HG02943 (cell line): ENCODE measurements around the gene AUTS2.
"Not testable (repeated sequence)": the region's sequence is repeated elsewhere in the genome, so short reads cannot be mapped to it uniquely, and the experiment has no call there.

Experiments used
- ATAC-seq: cut with Tn5 transposase; IDR thresholded peaks from one replicate; pipeline ENCODE4 v1.9.1; 2021; ENCODE audit warnings: mild to moderate bottlenecking, low read depth, moderate library complexity; ENCODE audit not compliant: unreplicated experiment

The AUTS2 gene

DNA sequence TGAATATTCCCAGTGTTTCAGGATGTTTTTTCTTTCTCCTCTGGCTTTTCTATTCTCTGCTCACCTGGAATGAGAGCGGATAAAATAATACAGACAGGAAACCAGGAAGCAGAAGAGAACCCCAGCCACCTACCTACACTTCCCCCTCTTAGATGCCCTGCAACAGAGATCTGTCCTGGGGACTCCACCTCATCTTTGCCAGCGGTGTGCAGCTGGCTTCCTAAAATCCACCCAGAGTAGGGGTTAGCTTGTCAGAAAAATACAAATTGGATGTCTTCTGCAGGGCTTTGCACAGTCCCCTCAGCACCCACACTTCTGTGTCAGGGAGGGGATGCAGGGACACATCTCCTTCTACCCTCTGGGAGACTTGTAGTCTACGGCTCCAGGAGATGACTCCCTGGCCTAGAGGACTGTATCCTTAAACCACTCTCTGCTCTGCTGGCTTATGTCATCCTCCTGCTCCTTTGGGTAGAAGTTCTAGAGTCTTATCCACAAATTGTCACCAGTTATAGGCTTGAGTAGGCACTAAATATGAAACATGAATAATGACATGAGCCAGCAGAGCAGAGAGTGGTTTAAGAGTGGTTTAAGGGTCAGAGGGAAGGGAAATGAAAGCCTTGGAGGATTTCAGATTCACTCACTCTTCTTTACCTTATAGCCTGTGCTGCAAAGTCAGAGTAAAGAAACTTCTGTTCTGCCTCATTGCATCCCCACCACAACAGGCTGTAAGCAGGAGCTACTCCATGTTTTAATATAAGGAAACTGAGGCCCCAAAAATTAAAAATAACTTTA lies 749.4 kb downstream of the AUTS2 start:
- no peak for ATAC-seq

- ATAC-seq, result no peak
Observed at GRCh38 chr7:70349031-70349430, 750.8 kb downstream of the AUTS2 start.

DNA sequence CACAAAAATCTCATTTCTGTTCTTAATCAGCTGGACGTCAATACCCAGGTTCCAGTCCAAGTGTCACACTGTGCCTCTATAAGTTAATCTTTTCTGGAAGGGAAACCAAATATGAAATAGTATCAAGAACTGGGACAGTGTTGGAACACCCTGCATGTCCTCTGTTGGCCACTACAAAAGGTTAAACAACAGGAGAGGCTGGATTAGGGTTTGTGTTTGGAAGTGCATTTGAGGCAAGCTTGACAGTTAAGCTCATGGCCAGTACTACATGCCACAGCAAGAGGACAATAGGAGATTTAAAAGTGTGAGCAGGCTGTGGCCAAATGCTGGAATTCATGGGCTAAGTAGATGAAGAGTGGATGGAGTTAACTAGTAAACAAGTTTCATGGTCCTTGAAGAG lies 751.5 kb downstream of the AUTS2 start:
- no peak for ATAC-seq

GRCh38 chr7:70352088-70352487 lies 753.8 kb downstream of the AUTS2 start:
- ATAC-seq, result no peak

- no peak for ATAC-seq
Observed at GRCh38 chr7:70352906-70353305, 754.6 kb downstream of the AUTS2 start.

- no peak for ATAC-seq
Observed at GRCh38 chr7:70353330-70353945, 755.2 kb downstream of the AUTS2 start.

- ATAC-seq, result no peak
Observed at GRCh38 chr7:70353946-70354335, 755.7 kb downstream of the AUTS2 start.

GRCh38 chr7:70354409-70355169 lies 756.3 kb downstream of the AUTS2 start:
- no peak for ATAC-seq

GRCh38 chr7:70355198-70356020 lies 757.1 kb downstream of the AUTS2 start:
- ATAC-seq, result no peak

DNA sequence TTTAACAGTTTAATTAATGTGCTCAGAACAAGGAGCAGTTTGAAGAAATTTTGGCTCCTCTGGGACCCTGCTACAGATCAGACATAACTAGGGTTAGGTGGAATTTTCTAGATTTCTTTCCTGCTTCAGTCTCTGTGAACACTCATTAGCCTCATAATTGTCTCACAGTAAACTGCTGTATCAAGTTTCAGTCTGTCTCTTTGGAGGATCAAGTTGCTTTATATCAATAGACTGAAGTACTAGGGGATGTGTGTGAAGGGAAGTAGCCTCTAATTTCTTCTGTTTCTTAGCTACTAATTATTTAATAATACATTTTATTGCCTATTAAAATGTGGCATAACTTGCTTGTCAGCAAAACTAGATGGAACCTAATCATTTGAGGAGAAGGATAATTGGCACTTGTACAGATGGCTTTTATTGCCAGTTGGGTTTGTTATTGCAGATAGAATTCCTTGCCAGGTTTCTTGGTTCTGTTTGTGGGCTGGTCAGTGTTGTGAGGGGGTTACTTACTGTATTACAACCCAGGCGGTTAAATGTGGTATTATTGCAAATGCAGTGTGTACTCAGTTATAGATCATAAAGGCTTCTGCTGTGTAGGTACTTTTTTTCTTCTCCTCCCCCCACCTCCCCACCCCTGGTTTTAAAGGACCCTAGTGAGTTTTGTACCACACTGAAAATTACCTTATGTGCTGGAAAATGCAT lies 758.0 kb downstream of the AUTS2 start:
- no peak for ATAC-seq

- ATAC-seq, result no peak
Observed at GRCh38 chr7:70356787-70357328, 758.6 kb downstream of the AUTS2 start.

- no peak for ATAC-seq
Observed at GRCh38 chr7:70360557-70360956, 762.3 kb downstream of the AUTS2 start.

DNA sequence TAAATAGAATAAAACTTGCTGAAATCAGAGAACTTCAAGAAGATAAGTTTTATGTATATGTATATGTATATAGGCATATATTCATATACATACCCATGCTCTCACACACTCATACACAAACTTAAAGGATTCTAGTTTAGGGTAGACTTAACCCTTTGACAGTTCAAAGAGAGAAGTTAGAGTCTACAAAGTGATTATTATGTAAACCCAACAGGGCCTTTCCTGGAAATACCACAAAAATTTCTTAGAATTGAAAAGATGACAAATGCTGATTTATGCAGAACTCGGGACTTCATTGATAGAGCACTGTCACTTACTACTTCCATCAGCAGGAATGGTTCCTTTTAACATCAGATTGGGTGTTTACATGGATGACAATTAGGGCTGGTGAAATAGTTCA lies 763.5 kb downstream of the AUTS2 start:
- ATAC-seq, result no peak

- ATAC-seq, result not testable (repeated sequence)
Observed at GRCh38 chr7:70364393-70364792, 766.1 kb downstream of the AUTS2 start.

GRCh38 chr7:70371652-70372051 lies 773.4 kb downstream of the AUTS2 start:
- ATAC-seq, result no peak

DNA sequence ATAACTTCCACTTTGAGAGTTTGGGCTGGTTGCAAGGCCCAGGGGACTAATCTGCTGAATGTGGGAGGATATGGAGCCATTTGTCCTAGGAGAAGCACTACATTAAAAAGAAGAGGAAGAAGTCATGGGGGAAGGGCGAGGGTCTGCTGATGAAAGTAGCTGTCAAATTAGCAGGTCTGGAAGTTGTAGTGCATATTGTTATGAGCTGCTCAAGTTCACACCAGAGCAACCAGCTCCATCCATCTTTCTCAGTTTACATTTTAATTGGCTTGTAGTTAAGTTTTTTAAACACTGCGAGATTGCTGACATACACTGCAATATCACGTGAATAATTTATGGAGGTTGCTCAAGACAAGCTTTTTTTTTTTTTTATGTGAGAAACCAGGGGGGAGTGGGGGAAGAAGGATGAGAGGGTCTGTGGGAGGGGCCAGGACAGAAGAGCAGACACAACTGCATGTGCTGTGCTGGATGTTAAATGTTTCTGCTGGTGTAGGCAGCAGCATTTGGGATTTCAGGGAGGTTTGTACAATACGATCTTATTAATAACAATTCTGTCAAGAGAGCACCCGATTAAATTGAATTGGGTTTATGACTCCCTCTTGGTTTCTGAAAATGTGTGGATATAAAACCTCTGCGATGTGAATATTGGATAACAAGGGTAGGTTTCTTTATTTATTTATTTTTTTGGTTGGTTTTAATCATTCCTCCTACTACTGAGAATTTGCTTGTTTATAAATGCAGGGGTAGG lies 774.7 kb downstream of the AUTS2 start:
- no peak for ATAC-seq

DNA sequence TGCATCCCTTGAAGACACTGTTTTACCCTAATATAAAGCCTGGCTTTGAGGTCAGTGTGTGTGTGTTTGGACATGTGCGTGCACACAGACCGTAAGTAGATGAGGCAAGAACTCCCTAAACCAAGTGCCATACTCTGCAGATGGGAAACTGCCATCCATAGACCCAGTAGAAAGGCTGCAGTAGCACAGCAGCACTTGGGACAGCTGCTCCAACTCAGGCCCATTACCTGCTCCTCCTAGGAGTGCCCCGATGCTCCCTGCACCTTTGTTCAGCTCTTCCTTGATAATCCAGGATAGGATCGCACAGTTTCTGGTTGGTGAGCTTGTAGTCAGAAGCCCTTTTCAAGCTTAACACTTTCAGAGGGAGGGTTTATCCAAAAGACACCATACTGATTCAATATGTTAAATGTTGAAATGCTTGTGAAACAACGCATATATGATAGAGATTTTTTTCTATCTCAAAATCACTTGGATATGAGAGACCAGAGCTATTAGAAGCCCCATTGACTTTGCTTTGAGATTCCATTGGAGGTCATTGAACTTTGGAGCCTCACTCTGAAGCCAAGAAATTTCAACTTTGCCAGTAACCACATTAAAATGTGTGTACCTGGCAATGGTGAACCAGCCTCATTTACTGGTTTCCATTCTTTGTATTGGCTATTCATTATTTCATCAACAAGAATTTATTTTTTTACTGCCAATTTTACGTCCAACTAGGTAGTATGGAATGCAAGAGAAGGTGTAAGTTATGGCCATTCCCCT lies 776.7 kb downstream of the AUTS2 start:
- no peak for ATAC-seq

DNA sequence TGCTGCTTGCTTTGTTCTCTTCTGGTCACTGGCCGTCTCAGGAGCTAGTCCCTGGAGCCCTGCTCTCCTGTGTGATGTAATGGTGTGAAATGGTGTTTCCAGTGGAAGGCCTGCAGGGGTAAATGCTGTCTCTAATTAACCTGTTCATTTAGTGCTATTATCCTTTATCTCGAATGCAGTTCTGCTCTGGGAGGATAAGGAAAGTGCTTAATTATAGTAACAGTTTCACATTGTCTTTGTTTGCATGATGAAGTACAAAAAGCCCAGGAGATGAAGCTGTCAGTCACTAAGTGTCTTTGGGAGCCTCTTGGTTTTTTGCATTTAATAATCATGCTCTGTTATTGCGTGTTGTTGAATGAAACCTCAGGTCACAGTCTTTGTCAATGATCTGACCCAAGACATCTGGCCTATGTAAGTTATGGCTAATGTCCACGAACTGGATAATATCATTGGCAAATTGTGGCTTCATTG lies 778.3 kb downstream of the AUTS2 start:
- no peak for ATAC-seq
